Pancreas (tissue), 10 donors: ENCODE measurements around the gene MRPS5. TPM values are rescaled to one million over a fixed set of nuclear protein-coding genes. Genes with fewer than 3 reads are reported as not detected.

Source experiments
- ATAC-seq, 4 donors: fragments of 200-7000 bp; cut with Tn5 transposase; one replicate each; pipeline versions ENCODE4 v1.8.0 to v1.9.1; 2020; ENCODE audit warnings: mild to moderate bottlenecking in 4 of 4, moderate library complexity in 4 of 4
- DNase-seq, 6 donors: peaks; one replicate each; pipeline ENCODE4 v3.0.0-alpha.2; 2020
- FAIRE-seq: peaks from 2 replicates; lab custom pipeline; 2012; peaks lifted over from hg19 to GRCh38; lab: Jason Lieb, UNC
- H3K27ac ChIP-seq, 4 donors: fragments of 200-600 bp; sonication (generic); 1 replicate in 3 of 4; 2 replicates in 1 of 4; pipeline versions ENCODE4 v1.5.0 to v1.8.0; 2020
- H3K27me3 ChIP-seq, 4 donors: fragments of 200-600 bp; one replicate each; pipeline ENCODE4 v1.8.0; 2021
- H3K36me3 ChIP-seq, 3 donors: fragments of 200-600 bp; sonication (generic) in 1 of 3; one replicate each; pipeline versions ENCODE4 v1.5.0 to v1.8.0; 2020 to 2021
- H3K4me1 ChIP-seq, 3 donors: fragments of 200-600 bp; one replicate each; pipeline ENCODE4 v1.8.0; 2021
- H3K4me3 ChIP-seq, 4 donors: fragments of 200-600 bp; sonication (generic) in 2 of 4; one replicate each; pipeline versions ENCODE4 v1.5.0 to v1.8.0; 2020 to 2021
- H3K9me3 ChIP-seq, 4 donors: fragments of 200-600 bp; one replicate each; pipeline ENCODE4 v1.8.0; 2021
- WGBS, 2 donors: extraction: QIAGEN DNeasy Blood & Tissue Kit; methylation state at CpG; one replicate each; pipeline ENCODE4 v1.1.7; 2013; 5-methylcytosine and 5-hydroxymethylcytosine counted together
- intact Hi-C, 3 donors: fragments of 100-400 bp; cut with DNase I; formaldehyde crosslinking; loops; one replicate each; pipeline versions ENCODE4 v1.11.1 to v1.14.2; 2022
- polyA plus RNA-seq, 2 donors: library from polyadenylated mRNA; stranded (reverse); fragments of 200-250 nt; gene quantifications; one replicate each; pipeline ENCODE4 v1.2.3, GENCODE V29; 2013
- total RNA-seq, 6 donors: library from RNA; stranded (reverse); fragmentation: NEBNext Ultra II Directional in 4 of 6; extraction: Animal tissue kit (Norgen Biotek cat#: 25700) in 4 of 6; gene quantifications; one replicate each; pipeline versions ENCODE4 v1.2.1 to v1.2.4, GENCODE V29; 2021 to 2023
- TF ChIP-seq, protein P1 (sequence below), 4 donors: fragments of 200-600 bp; sonication (generic) in 3 of 4; IDR thresholded peaks; one replicate each; pipeline versions ENCODE4 v1.5.0 to v1.8.0; 2021; ENCODE audit warnings: antibody characterized with exemption in 4 of 4
- donor health status: healthy with polysubstance abuse.
- donor health status: DM: no; HTN: no; CAD: no; lungs with moderate emphysema.
- donor health status: DM: no; HTN: no; CAD: no.
- donor health status: control.
- donor health status: control.
- donor health status: Bipolar disorder and iron deficiency.
- donor health status: DM: yes; HTN: yes; CAD: no.
- donor health status: DM: no; HTN: no; CAD: no.
- donor health status: DM: no; HTN: no; CAD: no.
- donor health status: DM: yes; HTN: yes; CAD: no.

The MRPS5 gene
- total and polyA plus RNA-seq, 8 donors: 14.8 to 55.2 (median 19.9) TPM

DNA sequence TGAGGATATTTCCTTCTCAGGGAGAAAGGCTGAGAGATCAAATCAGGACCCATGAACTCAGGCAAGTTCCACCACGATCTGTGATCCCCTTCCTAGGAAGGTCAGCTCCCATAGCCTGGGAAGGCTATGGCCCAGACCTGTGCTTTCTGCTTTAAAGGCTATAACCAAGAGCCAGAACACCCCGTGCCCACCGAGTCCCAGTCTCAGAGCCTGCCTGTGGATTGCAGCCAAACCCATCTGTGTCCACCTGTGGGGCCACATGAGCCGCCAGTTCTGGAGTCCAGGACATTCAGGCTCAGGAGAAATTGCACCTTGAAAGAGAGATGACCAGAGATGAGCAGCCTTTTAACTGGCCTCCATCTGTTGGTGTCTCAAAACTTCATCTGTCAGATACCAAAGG, 49.2 kb downstream of the MRPS5 start:
- 44 to 64% methylated on average over 4 of the region's 4 CpGs for WGBS, 2 donors
- H3K4me3 ChIP-seq: no peak overlapping the region
- DNase-seq (no peak), FAIRE-seq (no peak), ATAC-seq (no peak)
- H3K27me3 ChIP-seq: no peaks in the 10 kb centered on the region
- TF ChIP-seq, protein P1, sequence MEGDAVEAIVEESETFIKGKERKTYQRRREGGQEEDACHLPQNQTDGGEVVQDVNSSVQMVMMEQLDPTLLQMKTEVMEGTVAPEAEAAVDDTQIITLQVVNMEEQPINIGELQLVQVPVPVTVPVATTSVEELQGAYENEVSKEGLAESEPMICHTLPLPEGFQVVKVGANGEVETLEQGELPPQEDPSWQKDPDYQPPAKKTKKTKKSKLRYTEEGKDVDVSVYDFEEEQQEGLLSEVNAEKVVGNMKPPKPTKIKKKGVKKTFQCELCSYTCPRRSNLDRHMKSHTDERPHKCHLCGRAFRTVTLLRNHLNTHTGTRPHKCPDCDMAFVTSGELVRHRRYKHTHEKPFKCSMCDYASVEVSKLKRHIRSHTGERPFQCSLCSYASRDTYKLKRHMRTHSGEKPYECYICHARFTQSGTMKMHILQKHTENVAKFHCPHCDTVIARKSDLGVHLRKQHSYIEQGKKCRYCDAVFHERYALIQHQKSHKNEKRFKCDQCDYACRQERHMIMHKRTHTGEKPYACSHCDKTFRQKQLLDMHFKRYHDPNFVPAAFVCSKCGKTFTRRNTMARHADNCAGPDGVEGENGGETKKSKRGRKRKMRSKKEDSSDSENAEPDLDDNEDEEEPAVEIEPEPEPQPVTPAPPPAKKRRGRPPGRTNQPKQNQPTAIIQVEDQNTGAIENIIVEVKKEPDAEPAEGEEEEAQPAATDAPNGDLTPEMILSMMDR (IDR thresholded peaks at IDR 0.05): no peak
- H3K27ac ChIP-seq: no peak overlapping the region
- peaks cover 0 to 3% (median 0%) of the 10 kb centered on the region in 3 donors for H3K4me1 ChIP-seq
- intact Hi-C loops: no loop called here
- H3K36me3 ChIP-seq: no peaks in the 10 kb centered on the region
- H3K9me3 ChIP-seq: no peaks in the 10 kb centered on the region

DNA sequence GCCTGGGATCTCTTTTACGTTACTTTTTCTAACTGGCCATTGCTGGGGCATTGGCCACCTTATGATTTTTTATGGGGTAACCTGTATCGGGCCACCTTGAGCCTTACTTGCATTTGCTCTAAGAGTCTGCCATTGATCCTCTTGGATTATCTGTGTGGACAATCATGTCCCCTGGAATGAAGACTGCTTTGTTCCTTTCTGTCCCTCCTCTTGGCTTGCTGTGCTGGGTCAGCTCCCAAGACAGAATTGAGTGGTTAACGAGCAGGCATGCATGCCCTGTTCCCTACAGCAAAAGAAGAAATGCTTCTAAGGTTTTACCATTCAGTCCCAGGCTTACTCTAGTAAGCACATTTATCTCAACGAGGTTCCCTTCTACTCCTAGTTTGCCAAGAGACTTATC, 49.8 kb downstream of the MRPS5 start:
- DNase-seq: no peak
- ATAC-seq: no peak
- H3K4me1 ChIP-seq: no peaks in the 10 kb centered on the region
- no peaks in the 10 kb centered on the region for H3K9me3 ChIP-seq
- no peaks in the 10 kb centered on the region for H3K36me3 ChIP-seq
- no peaks in the 10 kb centered on the region for H3K27me3 ChIP-seq
- no peak overlapping the region for H3K27ac ChIP-seq
- 50 to 51% methylated on average over 4 of the region's 4 CpGs for WGBS, 2 donors
- FAIRE-seq: no peak
- TF ChIP-seq, protein P1 (IDR thresholded peaks at IDR 0.05): no peak
- no peak overlapping the region for H3K4me3 ChIP-seq
- intact Hi-C loops: no loop called here

DNA sequence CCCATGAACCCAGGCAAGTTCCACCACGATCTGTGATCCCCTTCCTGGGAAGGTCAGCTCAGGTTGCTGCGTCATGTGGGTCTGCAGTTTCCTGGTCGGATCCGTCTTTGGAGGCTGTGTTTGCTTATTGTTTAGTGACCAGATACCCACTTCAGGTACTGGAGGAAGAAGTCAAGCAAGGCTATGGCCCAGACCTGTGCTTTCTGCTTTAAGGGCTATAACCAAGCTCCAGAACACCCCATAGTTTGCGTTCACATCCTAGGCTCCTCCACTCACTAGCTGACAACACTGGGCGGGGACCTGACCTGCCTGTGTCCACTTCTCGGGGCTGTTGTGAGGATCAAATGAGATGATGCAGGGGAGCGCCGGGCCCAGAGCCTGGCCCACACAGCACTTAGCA, 52.1 kb downstream of the MRPS5 start:
- H3K36me3 ChIP-seq: no peaks in the 10 kb centered on the region
- H3K4me3 ChIP-seq: no peak overlapping the region
- TF ChIP-seq, protein P1 (IDR thresholded peaks at IDR 0.05): no peak
- no peaks in the 10 kb centered on the region for H3K27me3 ChIP-seq
- DNase-seq (no peak), ATAC-seq (no peak), FAIRE-seq (no peak)
- 58 to 66% methylated on average over 9 of the region's 9 CpGs for WGBS, 2 donors
- intact Hi-C loops: no loop called here
- no peaks in the 10 kb centered on the region for H3K9me3 ChIP-seq
- no peaks in the 10 kb centered on the region for H3K4me1 ChIP-seq
- H3K27ac ChIP-seq: no peak overlapping the region

DNA sequence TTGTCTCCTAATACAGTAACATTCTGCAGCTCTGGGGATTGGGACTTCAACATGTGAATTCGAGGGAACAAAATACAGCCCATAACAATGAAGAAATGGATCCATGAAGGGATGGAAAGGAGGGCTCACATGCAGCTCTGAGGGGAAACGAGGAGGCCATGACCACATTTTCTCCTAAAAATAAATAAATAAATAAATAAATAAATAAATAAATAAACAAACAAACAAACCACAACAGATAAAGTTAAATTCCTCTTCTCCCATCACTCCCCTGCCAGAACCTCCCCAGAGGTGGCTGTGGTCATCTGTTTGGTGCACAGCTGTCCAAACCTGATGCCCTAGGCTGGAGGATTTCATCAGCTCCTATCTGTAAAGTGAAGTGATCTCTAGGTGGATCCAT, 53.4 kb downstream of the MRPS5 start:
- whole genome bisulfite sequencing, 2 donors: 57 to 74% methylated on average over 2 of the region's 2 CpGs
- no peak for ATAC-seq
- intact Hi-C loops: no loop called here

More for the DNA sequence above, 53.4 kb downstream of the MRPS5 start:
- Histone ChIP-seq H3K27me3 (no peaks in the 10 kb centered on the region), H3K36me3 (no peaks in the 10 kb centered on the region), H3K4me1 (no peaks in the 10 kb centered on the region), H3K9me3 (no peaks in the 10 kb centered on the region), H3K4me3 (no peak overlapping the region), H3K27ac (no peak overlapping the region)
- FAIRE-seq: no peak
- TF ChIP-seq, protein P1 (IDR thresholded peaks at IDR 0.05): no peak
- no peak for DNase-seq
